Activated B cell treated with CpG ODN at 0.5 μM for 24 hours (primary cell): ENCODE measurements around the gene KREMEN1. TPM values are rescaled to one million over a fixed set of nuclear protein-coding genes. Genes with fewer than 3 reads are reported as not detected.

Source experiments
- ATAC-seq: fragments of 200-7000 bp; cut with Tn5 transposase; one replicate; pipeline ENCODE4 v1.10.0; 2021; ENCODE audit warnings: low read depth, mild to moderate bottlenecking, moderate library complexity
- CTCF ChIA-PET: fragments of 350-600 bp; sonication (Branson Sonifier 250); formaldehyde crosslinking; loops from one replicate; lab custom pipeline; 2021; ENCODE audit warnings: antibody characterized with exemption; lab: Charles Lee
- POLR2A ChIA-PET: fragments of 350-600 bp; sonication (Branson Sonifier 250); formaldehyde crosslinking; loops from one replicate; lab custom pipeline; 2021; ENCODE audit warnings: antibody characterized with exemption; lab: Charles Lee
- DNase-seq: peaks from one replicate; pipeline ENCODE4 v3.0.0; 2022
- H3K27ac Mint-ChIP-seq: one replicate; pipeline ENCODE4 v1.8.0; 2020; ENCODE audit warnings: mixed read lengths
- H3K27me3 Mint-ChIP-seq: one replicate; pipeline ENCODE4 v1.8.0; 2021; ENCODE audit warnings: mixed read lengths
- H3K36me3 Mint-ChIP-seq: one replicate; pipeline ENCODE4 v1.8.0; 2021; ENCODE audit warnings: low read depth, mixed read lengths
- H3K4me1 Mint-ChIP-seq: one replicate; pipeline ENCODE4 v1.8.0; 2021; ENCODE audit warnings: mixed read lengths
- H3K4me3 Mint-ChIP-seq: one replicate; pipeline ENCODE4 v1.8.0; 2020; ENCODE audit warnings: mild to moderate bottlenecking, mixed read lengths
- H3K9me3 Mint-ChIP-seq: one replicate; pipeline ENCODE4 v1.8.0; 2020; ENCODE audit warnings: mixed read lengths
- intact Hi-C: fragments of 100-400 bp; cut with micrococcal nuclease; formaldehyde crosslinking; loops from one replicate; pipeline ENCODE4 v1.15.1; 2024
- total RNA-seq: library from RNA; stranded (reverse); gene quantifications from 2 replicates; pipeline ENCODE4 v1.2.3, GENCODE V29; 2022
- TF ChIP-seq, protein P1 (sequence below): fragments of 200-600 bp; IDR thresholded peaks from one replicate; pipeline ENCODE4 v1.8.0; 2022; ENCODE audit warnings: antibody characterized with exemption, mild to moderate bottlenecking

Gene KREMEN1
- total RNA-seq, 1 donor from 2014 or later: not detected

DNA sequence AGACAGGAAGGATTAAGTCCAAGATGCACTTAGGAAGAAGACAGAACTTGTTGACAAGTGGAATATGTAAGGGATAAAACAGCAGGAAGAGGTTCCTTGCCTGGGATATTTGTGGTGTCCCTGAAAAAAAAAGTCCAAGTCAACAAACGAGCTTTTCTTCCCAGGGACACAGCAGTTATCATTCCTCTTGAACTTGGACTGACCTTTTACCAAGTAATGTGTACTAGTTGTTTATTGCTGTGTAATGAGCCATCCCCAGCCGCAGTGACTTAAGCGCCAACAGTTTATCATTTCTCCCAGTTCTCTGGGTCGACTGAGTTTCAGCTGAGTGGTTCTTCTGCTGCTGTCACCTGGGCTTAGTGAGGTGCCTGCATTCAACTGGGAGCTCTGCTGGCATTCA lies 37.0 kb downstream of the KREMEN1 start:
- ChIA-PET CTCF (interaction anchor here (1.5 kb wide), 1 partner anchor 14 kb away, joined by 3 read pairs; no protein-coding TSS in a partner anchor), POLR2A (no interaction called here)
- ATAC-seq (no peak), DNase-seq (no peak)
- Mint-ChIP-seq H3K27ac (no peak overlapping the region), H3K27me3 (peaks cover 31% of the 10 kb centered on the region), H3K36me3 (no peaks in the 10 kb centered on the region), H3K4me3 (no peak overlapping the region), H3K4me1 (no peaks in the 10 kb centered on the region), H3K9me3 (no peaks in the 10 kb centered on the region)
- intact Hi-C loops: no loop called here
- TF ChIP-seq, protein P1, sequence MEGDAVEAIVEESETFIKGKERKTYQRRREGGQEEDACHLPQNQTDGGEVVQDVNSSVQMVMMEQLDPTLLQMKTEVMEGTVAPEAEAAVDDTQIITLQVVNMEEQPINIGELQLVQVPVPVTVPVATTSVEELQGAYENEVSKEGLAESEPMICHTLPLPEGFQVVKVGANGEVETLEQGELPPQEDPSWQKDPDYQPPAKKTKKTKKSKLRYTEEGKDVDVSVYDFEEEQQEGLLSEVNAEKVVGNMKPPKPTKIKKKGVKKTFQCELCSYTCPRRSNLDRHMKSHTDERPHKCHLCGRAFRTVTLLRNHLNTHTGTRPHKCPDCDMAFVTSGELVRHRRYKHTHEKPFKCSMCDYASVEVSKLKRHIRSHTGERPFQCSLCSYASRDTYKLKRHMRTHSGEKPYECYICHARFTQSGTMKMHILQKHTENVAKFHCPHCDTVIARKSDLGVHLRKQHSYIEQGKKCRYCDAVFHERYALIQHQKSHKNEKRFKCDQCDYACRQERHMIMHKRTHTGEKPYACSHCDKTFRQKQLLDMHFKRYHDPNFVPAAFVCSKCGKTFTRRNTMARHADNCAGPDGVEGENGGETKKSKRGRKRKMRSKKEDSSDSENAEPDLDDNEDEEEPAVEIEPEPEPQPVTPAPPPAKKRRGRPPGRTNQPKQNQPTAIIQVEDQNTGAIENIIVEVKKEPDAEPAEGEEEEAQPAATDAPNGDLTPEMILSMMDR: no peak

- Mint-ChIP-seq H3K27ac (no peak overlapping the region), H3K4me3 (no peak overlapping the region), H3K4me1 (no peaks in the 10 kb centered on the region), H3K36me3 (no peaks in the 10 kb centered on the region), H3K27me3 (peaks cover 34% of the 10 kb centered on the region), H3K9me3 (no peaks in the 10 kb centered on the region)
- POLR2A ChIA-PET: no interaction called here
- intact Hi-C loops: no loop called here
- TF ChIP-seq, protein P1: no peak
- CTCF ChIA-PET: interaction anchor here (1.5 to 2.3 kb wide), 2 partner anchors 15 to 135 kb away, joined by 3 to 11 read pairs; no protein-coding TSS in a partner anchor
- ATAC-seq (no peak), DNase-seq (no peak)
Observed at GRCh38 chr22:29110946-29111345, 38.1 kb downstream of the KREMEN1 start.

GRCh38 chr22:29112121-29112520 lies 39.3 kb downstream of the KREMEN1 start:
- Mint-ChIP-seq H3K27me3 (peaks cover 38% of the 10 kb centered on the region), H3K4me3 (no peak overlapping the region), H3K36me3 (no peaks in the 10 kb centered on the region), H3K4me1 (no peaks in the 10 kb centered on the region), H3K27ac (no peak overlapping the region), H3K9me3 (no peaks in the 10 kb centered on the region)
- no peak for ATAC-seq
- ChIA-PET POLR2A (no interaction called here), CTCF (interaction anchor here (2.3 kb wide), 1 partner anchor 133 kb away, joined by 11 read pairs; no protein-coding TSS in a partner anchor)
- no peak for DNase-seq
- TF ChIP-seq, protein P1: no peak
- intact Hi-C loops: loop anchor here (2.0 kb wide), 1 partner anchor 133 kb away; no protein-coding TSS in a partner anchor

DNA sequence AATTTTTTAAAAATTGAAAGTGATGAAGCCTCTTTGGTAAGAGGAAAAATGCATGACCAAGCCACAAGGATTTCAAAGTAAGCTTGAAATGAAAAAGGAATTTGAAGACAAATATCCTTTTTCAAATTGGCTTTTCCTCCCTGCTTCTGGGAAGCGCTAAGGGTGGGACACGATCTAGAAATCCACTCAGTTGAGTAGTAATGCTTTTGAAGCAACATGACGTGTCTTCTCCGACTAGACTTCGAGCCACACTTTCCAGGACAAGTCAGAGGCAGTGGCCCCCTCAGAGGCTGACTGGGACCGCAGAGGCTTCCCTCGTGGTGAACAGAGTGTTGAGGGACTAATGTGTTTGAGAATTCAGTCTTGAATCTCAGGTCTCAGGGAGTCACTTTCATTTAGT lies 39.8 kb downstream of the KREMEN1 start:
- Mint-ChIP-seq H3K4me3 (no peak overlapping the region), H3K36me3 (no peaks in the 10 kb centered on the region), H3K9me3 (no peaks in the 10 kb centered on the region), H3K27me3 (peaks cover 38% of the 10 kb centered on the region), H3K27ac (no peak overlapping the region), H3K4me1 (no peaks in the 10 kb centered on the region)
- ChIA-PET CTCF (interaction anchor here (2.3 kb wide), 1 partner anchor 133 kb away, joined by 11 read pairs; no protein-coding TSS in a partner anchor), POLR2A (no interaction called here)
- TF ChIP-seq, protein P1: no peak
- no peak for ATAC-seq
- no peak for DNase-seq
- intact Hi-C loops: loop anchor here (2.0 kb wide), 1 partner anchor 132 kb away; no protein-coding TSS in a partner anchor

GRCh38 chr22:29113319-29113718 lies 40.5 kb downstream of the KREMEN1 start:
- no peak for DNase-seq
- H3K4me3 Mint-ChIP-seq: no peak overlapping the region
- no peaks in the 10 kb centered on the region for H3K36me3 Mint-ChIP-seq
- no peak for ATAC-seq
- no peak overlapping the region for H3K27ac Mint-ChIP-seq
- POLR2A ChIA-PET: no interaction called here
- CTCF ChIA-PET: no interaction called here
- peaks cover 5% of the 10 kb centered on the region for H3K9me3 Mint-ChIP-seq
- H3K4me1 Mint-ChIP-seq: no peaks in the 10 kb centered on the region
- H3K27me3 Mint-ChIP-seq: peaks cover 44% of the 10 kb centered on the region
- TF ChIP-seq, protein P1: no peak
- intact Hi-C loops: loop anchor here (2.0 kb wide), 1 partner anchor 131 kb away; no protein-coding TSS in a partner anchor
